WTC11 (cell line): Measurements from ENCODE around the gene SMOC1.

ENCODE experiments used
- ATF1 ChIP-seq: sonication (generic); formaldehyde crosslinking; IDR thresholded peaks from 2 replicates; pipeline ENCODE4 v1.8.1; 2023; ENCODE audit warnings: mild to moderate bottlenecking, moderate library complexity, missing genetic modification reagents
- CBFB ChIP-seq: sonication (generic); formaldehyde crosslinking; IDR thresholded peaks from 2 replicates; pipeline ENCODE4 v1.8.1; 2022; ENCODE audit warnings: mild to moderate bottlenecking, low read depth, missing genetic modification reagents
- CREM ChIP-seq: sonication (generic); formaldehyde crosslinking; IDR thresholded peaks from 2 replicates; pipeline ENCODE4 v1.8.1; 2022; ENCODE audit warnings: mild to moderate bottlenecking, missing genetic modification reagents, moderate library complexity
- CTCF ChIP-seq: fragments of 200-600 bp; IDR thresholded peaks from 2 replicates; pipeline ENCODE4 v1.8.0; 2022; ENCODE audit warnings: antibody characterized with exemption
- ESRRA ChIP-seq: sonication (generic); formaldehyde crosslinking; IDR thresholded peaks from 2 replicates; pipeline ENCODE4 v1.8.1; 2022; ENCODE audit warnings: mild to moderate bottlenecking, missing genetic modification reagents, borderline replicate concordance
- FOXJ3 ChIP-seq: sonication (generic); formaldehyde crosslinking; IDR thresholded peaks from 2 replicates; pipeline ENCODE4 v1.9.0; 2021; ENCODE audit warnings: missing genetic modification reagents, mild to moderate bottlenecking, borderline replicate concordance
- KAT7 ChIP-seq: sonication (generic); formaldehyde crosslinking; IDR thresholded peaks from 2 replicates; pipeline ENCODE4 v1.8.1; 2023; ENCODE audit warnings: missing genetic modification reagents, mild to moderate bottlenecking, borderline replicate concordance
- NFE2L1 ChIP-seq: sonication (generic); formaldehyde crosslinking; IDR thresholded peaks from 2 replicates; pipeline ENCODE4 v1.8.1; 2023; ENCODE audit warnings: missing genetic modification reagents
- NR2C2 ChIP-seq: sonication (generic); formaldehyde crosslinking; IDR thresholded peaks from 2 replicates; pipeline ENCODE4 v1.8.0; 2022; ENCODE audit warnings: mild to moderate bottlenecking, missing genetic modification reagents
- TP53 ChIP-seq: sonication (generic); formaldehyde crosslinking; IDR thresholded peaks from 2 replicates; pipeline ENCODE4 v1.8.1; 2023; ENCODE audit warnings: mild to moderate bottlenecking, missing genetic modification reagents
- USF1 ChIP-seq: sonication (generic); formaldehyde crosslinking; IDR thresholded peaks from 2 replicates; pipeline ENCODE4 v1.8.0; 2022; ENCODE audit warnings: mild to moderate bottlenecking, missing genetic modification reagents
- USF2 ChIP-seq: sonication (generic); formaldehyde crosslinking; IDR thresholded peaks from 2 replicates; pipeline ENCODE4 v1.8.1; 2023; ENCODE audit warnings: mild to moderate bottlenecking, missing genetic modification reagents, moderate library complexity
- ZNF121 ChIP-seq: sonication (generic); formaldehyde crosslinking; IDR thresholded peaks from 2 replicates; pipeline ENCODE4 v1.8.0; 2023; ENCODE audit warnings: missing genetic modification reagents

GRCh38 chr14:70013271-70013873 lies 134.2 kb downstream of the SMOC1 start:
- TF ChIP-seq ATF1 = no peak
- no peak for TF ChIP-seq NFE2L1
- no peak for TF ChIP-seq ESRRA (CRISPR knock-in tag)
- TF ChIP-seq CBFB (CRISPR knock-in tag) = no peak
- TF ChIP-seq CTCF = peak; percentile 81
- TF ChIP-seq NR2C2 (CRISPR knock-in tag) = no peak
- TF ChIP-seq USF2 (CRISPR knock-in tag) = no peak
- TF ChIP-seq FOXJ3 (CRISPR knock-in tag) = no peak
- no peak for TF ChIP-seq CREM (CRISPR knock-in tag)
- no peak for TF ChIP-seq KAT7 (CRISPR knock-in tag)
- TF ChIP-seq TP53 (CRISPR knock-in tag) = no peak
- TF ChIP-seq USF1 (CRISPR knock-in tag) = no peak
- TF ChIP-seq ZNF121 (CRISPR knock-in tag) = no peak
